GM13977 (cell line): Measurements from ENCODE around the gene DUSP3.

Experiments used
- DNase-seq: peaks from one replicate; pipeline ENCODE4 v3.0.0; 2012; ENCODE audit warnings: low spot score
- CTCF ChIP-seq: IDR thresholded peaks from 2 replicates; pipeline ENCODE4 v1.5.1; 2012; ENCODE audit warnings: mild to moderate bottlenecking, control low read depth; ENCODE audit not compliant: insufficient read depth; ENCODE audit errors: extremely low read depth, missing control alignments
- in situ Hi-C: fragments of 300-500 bp; cut with MboI; formaldehyde crosslinking; loops from one replicate; pipeline ENCODE4 v1.12.0; 2022; ENCODE audit warnings: low sequenced_read_pairs, low pct_unique_long_range_greater_than_20kb, mixed read lengths, inconsistent platforms; ENCODE audit not compliant: unreplicated experiment

Gene DUSP3

GRCh38 chr17:43732958-43733357 lies 45.8 kb downstream of the DUSP3 start:
- in situ Hi-C loops, result no loop called here
- TF ChIP-seq CTCF, result no peak
- DNase-seq, result no peak

GRCh38 chr17:43728081-43728480 lies 50.7 kb downstream of the DUSP3 start:
- TF ChIP-seq CTCF, result no peak
- no peak for DNase-seq
- in situ Hi-C loops, result no loop called here

GRCh38 chr17:43723697-43724359 lies 54.9 kb downstream of the DUSP3 start:
- DNase-seq, result no peak
- in situ Hi-C loops, result no loop called here

GRCh38 chr17:43722870-43723665 lies 55.7 kb downstream of the DUSP3 start:
- in situ Hi-C loops, result no loop called here
- no peak for DNase-seq
- no peak for TF ChIP-seq CTCF

More at GRCh38 chr17:43723697-43724359, 54.9 kb downstream of the DUSP3 start:
- no peak for TF ChIP-seq CTCF

GRCh38 chr17:43722269-43722619 lies 56.5 kb downstream of the DUSP3 start:
- DNase-seq, result no peak
- in situ Hi-C loops, result no loop called here

More at GRCh38 chr17:43722269-43722619, 56.5 kb downstream of the DUSP3 start:
- TF ChIP-seq CTCF, result no peak
